ENCODE data around the gene TAF1C.

Gene TAF1C

DNA sequence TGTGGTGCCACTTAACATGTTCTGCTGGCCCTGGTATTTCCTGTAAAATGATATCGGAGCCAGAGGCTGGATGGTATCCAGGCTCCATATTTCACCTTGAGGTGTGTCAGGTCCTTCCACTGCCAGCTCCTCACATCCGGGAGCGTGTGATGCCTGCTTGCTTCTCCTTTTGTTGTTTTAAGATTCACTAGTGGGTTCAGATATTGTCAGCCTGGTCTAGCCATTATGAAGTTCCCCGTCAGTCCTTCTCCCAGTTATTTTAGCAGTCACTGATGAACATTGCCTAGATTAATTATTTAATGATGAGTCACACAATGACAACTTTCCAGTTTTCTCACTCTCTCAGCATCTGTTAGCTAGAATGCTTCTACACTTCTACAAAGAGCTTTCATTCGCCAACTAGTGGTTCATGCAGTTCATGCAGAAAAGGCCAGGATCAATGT lies 30.5 kb downstream of the TAF1C start:
- DNase-seq (no peak), ATAC-seq (no peak)

DNA sequence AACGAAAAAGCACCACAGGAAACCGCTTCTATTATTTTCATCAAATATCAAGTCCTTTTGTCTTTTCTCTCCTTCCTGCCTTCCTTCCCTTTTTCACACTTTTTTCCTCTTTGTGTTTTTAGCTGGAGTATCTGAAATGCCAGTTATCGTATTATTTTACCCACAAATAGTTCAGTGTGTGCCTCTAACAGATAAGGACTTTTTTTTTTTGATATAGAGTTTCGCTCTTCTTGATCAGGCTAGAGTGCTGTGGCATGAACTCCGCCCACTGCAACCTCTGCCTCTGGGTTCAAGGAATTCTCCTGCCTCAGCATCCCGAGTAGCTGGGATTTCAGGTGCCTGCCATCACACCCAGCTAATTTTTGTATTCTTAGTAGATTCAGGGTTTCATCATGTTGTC lies 31.1 kb downstream of the TAF1C start:
- ATAC-seq: no peak
- DNase-seq: no peak

GRCh38 chr16:84155226-84155625 lies 31.6 kb downstream of the TAF1C start:
- no peak for DNase-seq
- ATAC-seq: no peak

GRCh38 chr16:84153660-84154214 lies 33.1 kb downstream of the TAF1C start:
- DNase-seq (no peak), ATAC-seq (no peak)

- ATAC-seq: no peak
- no peak for DNase-seq
Measured at GRCh38 chr16:84150926-84151325, 35.9 kb downstream of the TAF1C start.

DNA sequence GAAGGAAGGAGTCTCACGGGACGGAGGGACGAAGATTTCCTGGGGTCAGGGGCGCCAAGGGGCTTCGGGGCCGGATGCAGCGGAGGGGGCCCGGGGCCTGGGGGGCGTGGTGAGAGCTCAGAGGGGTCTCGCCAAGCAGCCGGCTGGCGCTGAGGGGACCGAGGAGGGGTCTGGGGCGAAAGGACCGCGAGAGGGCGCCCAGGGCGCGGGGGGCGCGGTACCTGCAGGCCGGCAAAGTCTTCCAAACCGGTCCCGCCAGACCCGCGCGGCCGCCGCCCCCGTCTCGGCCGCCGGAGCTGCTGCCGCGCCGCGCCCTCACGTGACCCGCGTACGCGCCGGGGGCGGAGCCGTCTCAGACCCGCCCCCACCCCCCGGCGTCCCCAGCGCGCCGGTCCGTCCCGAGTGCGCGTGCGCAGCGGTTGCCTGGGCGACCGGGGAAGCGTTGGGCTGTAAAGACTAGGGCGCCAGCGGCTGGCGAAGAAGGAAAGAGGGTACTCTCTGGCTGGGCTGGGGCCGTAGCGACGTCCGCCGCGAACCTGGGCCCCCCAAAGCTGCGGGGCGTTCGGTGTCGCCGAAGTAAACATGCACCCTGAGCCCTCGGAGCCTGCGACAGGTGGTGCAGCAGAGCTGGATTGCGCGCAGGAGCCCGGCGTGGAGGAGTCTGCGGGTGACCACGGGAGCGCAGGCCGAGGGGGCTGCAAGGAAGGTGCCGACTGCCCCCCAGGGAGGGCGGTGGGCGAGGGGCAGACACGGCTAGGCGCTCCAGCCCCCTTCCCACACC lies 41.8 kb downstream of the TAF1C start, which contains the start of the genes DNAAF1 and HSDL1:
Gene DNAAF1, plus strand, starts transcription at position 450 of the 781 bp plus-strand sequence. Its CDS starts 133 bp downstream, at position 583.
Gene HSDL1, minus strand, starts transcription at position 319 of the 781 bp plus-strand sequence. CDS start 13,856 bp downstream, outside the sequence.
- peak; percentile 84 for ATAC-seq
- peak; percentile 98 for DNase-seq

DNA sequence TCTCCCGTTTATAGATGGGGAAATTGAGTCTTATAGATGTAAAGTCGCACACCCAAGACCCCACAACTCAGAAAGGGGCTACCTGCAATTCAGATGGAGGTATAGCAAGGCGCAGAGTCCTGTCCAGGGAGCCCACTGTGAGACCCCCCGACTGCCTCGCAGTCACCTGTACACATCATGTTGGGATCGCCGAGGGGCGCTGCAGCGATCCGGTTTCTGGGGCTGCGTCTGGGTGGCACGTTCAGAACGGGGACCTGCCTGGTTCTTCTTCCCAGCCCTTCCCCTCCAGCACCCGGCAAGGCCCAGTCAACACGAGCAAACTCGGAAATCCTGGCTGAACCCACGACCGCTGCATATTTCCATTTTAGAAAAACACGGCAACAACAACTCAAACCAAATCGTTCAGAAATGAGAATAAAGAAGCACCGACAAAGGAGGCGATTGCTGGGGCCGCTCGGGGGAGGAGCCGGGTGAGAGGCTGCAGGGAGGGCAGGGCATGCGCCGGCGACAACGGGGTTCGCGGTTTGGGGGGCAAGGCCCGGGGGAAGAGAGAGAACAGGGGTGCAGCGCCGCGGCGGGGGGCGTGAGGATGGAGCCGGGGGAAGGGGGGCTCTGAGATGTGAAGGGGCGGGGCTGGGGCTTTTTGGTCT lies 42.5 kb downstream of the TAF1C start:
- peak; percentile 60 for DNase-seq
- ATAC-seq: no peak

DNA sequence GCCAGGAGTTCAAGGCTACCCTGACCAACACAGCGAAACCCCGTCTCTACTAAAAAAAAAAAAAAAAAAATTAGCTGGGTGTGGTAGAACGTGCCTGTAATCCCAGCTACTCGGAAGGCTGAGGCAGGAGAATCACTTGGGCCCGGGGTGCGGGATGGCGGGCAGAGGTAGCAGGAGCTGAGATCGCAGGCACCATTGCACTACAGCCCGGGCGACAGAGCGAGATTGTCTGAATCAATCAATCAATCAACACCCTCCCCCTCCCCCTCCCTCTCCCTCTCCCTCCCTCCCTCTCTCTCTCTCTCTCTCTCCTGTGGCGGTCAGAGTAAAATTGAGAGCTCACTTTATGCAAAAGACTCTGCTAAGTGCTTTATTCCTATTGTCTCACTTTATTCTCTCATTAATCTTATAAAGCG lies 43.1 kb downstream of the TAF1C start:
- no peak for ATAC-seq
- DNase-seq: no peak

DNA sequence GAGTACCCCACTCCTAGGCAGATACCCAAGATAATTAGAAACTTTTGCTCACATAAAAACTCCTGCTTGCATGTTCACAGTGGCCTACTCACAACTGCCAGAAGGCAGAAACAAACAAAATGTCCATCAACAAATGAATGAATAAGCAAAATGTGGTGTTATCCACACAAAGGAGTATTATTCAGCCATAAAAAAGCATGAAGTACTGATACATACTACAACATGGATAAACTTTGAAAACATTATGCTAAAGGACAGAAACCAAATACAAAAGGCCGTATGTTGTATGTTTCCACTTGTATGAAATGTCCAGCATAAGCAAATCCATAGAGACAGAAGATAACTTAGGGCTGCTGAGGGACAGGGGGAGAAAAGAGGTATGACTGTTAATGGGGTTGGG lies 43.8 kb downstream of the TAF1C start:
- ATAC-seq (no peak), DNase-seq (no peak)

- DNase-seq: no peak
- no peak for ATAC-seq
Measured at GRCh38 chr16:84141143-84141670, 45.6 kb downstream of the TAF1C start.

DNA sequence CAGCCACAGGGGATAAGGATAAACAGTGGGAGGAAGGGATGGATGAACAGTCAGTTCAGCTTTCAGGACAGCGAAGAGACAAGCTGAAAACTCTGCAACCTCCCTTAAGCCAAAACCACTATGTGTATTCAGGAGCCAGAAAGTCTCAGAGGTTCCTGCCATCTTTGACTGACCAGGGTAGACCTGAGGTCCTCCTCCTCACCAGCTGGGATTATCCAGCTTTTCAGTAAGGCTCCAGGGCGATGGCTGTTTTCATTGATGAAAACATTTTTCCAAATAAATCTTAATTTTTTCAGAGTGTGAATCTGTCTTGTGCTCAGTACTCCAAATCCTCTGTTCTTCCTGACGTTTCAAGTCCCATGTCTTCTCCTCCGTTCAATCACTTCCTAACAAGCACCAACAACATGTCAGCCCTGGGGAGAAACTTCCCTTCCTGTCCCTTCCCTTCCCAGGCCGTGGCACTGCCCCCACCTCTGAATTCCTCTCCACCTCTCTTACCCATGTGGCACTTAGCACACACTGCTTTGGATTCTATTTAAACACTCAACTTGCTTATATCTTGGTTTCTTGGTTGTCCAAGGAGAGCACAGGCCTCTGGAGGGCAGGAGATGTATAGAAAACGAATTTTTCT lies 47.1 kb downstream of the TAF1C start:
- ATAC-seq: no peak
- no peak for DNase-seq

GRCh38 chr16:84138824-84139627 lies 47.8 kb downstream of the TAF1C start:
- DNase-seq (peak; percentile 50), ATAC-seq (peak; percentile 93)

- ATAC-seq (no peak), DNase-seq (no peak)
Measured at GRCh38 chr16:84138500-84138823, 48.4 kb downstream of the TAF1C start.

- DNase-seq (no peak), ATAC-seq (no peak)
Measured at GRCh38 chr16:84137769-84138357, 49.0 kb downstream of the TAF1C start.

DNA sequence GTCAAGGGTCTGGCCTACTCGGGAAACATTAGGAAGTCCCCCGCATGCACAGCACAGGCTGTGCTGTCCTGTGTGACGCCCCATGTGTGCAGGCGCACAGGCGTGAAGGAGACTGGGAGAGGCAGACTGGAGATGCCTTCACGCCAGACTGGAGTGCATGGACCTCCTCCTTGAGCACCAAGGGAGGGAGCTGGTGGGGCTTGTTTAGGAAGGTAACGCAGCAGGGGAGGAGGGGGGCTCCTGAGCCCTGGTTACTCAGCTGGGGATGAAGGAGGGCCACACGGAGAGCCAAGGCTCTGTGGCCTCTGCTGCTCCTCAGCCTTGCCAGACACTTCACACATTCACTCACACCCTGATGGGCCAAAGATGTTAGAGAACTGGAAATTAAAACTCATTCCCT lies 49.6 kb downstream of the TAF1C start:
- peak; percentile 11 for ATAC-seq

GRCh38 chr16:84136331-84137125 lies 50.3 kb downstream of the TAF1C start:
- ATAC-seq (peak; percentile 22), DNase-seq (no peak)

More for the DNA sequence above, 49.6 kb downstream of the TAF1C start:
- no peak for DNase-seq

DNA sequence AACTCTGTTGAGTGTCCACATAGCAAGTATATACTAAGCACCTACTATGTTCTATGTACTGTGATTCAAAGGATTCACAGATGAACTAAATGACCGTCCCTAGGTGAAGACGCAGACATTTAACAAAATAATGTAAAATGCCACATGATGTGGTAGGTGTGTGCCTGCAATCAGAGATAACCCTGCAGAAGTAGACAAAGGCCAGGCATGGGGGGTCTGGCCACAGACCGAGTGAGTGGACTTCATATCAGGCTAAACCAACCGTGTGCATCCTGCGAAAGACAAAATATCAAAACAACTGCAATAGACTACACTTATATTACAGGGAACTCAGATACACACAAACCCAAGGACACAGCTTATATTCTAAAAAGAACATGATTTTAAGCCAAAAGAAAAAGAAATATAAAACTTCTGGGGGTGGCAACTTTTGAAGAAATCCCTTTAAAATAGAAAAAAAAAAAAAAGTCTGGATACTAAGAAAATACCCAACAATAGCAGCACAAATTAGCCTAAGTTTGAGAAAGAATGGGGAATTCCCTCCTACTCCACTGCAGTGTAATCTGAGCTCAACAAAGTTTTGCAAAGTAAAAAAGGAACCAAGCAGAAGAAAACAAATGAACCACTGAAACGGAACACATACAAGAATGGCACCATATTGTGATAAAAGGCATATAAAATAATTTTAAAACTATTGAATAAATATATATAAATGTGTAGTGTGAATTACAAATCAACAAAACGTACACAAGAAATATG lies 54.2 kb downstream of the TAF1C start:
- no peak for DNase-seq
- no peak for ATAC-seq

DNA sequence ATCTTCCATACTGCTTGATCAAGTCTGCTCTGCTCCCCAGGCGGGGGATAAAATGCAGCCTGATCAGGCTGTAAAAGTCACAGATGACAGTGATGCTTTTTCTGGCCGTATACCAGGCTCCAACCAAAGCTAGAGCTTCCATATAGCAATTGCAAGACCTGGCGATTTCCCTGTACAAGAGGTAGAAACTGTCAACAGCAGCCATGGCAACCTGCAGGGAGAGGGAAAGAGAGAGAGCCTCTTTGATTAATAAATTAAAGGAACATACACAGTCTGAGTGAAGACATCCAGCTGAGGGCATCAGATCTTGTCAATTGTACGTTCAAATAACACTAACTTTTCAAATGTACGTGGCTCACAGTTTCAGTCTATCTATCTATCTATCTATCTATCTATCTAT lies 55.7 kb downstream of the TAF1C start:
- DNase-seq (no peak), ATAC-seq (no peak)
